H1 (cell line): ENCODE data around the gene COL20A1. TPM values are rescaled to one million over a fixed set of nuclear protein-coding genes. Genes with fewer than 3 reads are reported as not detected.

Experiments
- CTCF ChIA-PET: fragments of 300-600 bp; sonication (Branson Sonifier 250); formaldehyde crosslinking; loops from one replicate; lab custom pipeline; 2021; ENCODE audit not compliant: partially characterized antibody; lab: Charles Lee
- POLR2A ChIA-PET: fragments of 300-600 bp; sonication (Branson Sonifier 250); formaldehyde crosslinking; loops from one replicate; lab custom pipeline; 2021; ENCODE audit warnings: inconsistent platforms; ENCODE audit not compliant: partially characterized antibody; lab: Charles Lee
- DNase-seq, 2 experiments: peaks; one replicate each; pipeline versions ENCODE4 v3.0.0 to v3.0.0-alpha.2; 2010 to 2022; ENCODE audit warnings: low spot score in 2 of 2, low read depth in 1 of 2, mixed read lengths in 1 of 2
- FAIRE-seq: peaks from 2 replicates; lab custom pipeline; 2011; peaks lifted over from hg19 to GRCh38; lab: Jason Lieb, UNC
- H2AFZ ChIP-seq: 2 replicates; pipeline ENCODE4 v1.8.1; 2012; ENCODE audit warnings: low read length, inconsistent platforms
- H2AK5ac ChIP-seq: 2 replicates; pipeline ENCODE4 v1.6.1; 2013; ENCODE audit warnings: low read depth, low read length
- H2BK120ac ChIP-seq: replicated peaks from 2 replicates; pipeline ENCODE3; 2013; ENCODE audit warnings: low read depth, low read length, inconsistent platforms
- H2BK12ac ChIP-seq: 2 replicates; pipeline ENCODE4 v1.6.1; 2013; ENCODE audit warnings: low read depth, low read length
- H2BK15ac ChIP-seq: 2 replicates; pipeline ENCODE4 v1.6.1; 2013; ENCODE audit warnings: low read length
- H2BK20ac ChIP-seq: 2 replicates; pipeline ENCODE4 v1.6.1; 2013; ENCODE audit warnings: low read length
- H2BK5ac ChIP-seq: 2 replicates; pipeline ENCODE4 v1.6.1; 2013; ENCODE audit warnings: low read depth, low read length
- H3K14ac ChIP-seq: 2 replicates; pipeline ENCODE4 v1.6.1; 2013; ENCODE audit warnings: inconsistent platforms; ENCODE audit not compliant: insufficient read length
- H3K18ac ChIP-seq: 2 replicates; pipeline ENCODE4 v1.6.1; 2013; ENCODE audit warnings: low read length; ENCODE audit errors: extremely low read depth
- H3K23ac ChIP-seq: 2 replicates; pipeline ENCODE4 v1.6.1; 2013; ENCODE audit warnings: inconsistent platforms; ENCODE audit not compliant: insufficient read length
- H3K23me2 ChIP-seq: 2 replicates; pipeline ENCODE4 v1.6.1; 2013; ENCODE audit warnings: low read depth, low read length
- H3K27ac ChIP-seq: 2 replicates; pipeline ENCODE4 v1.6.1; 2011; ENCODE audit warnings: low read depth, low read length, inconsistent platforms
- H3K27me3 ChIP-seq, 4 experiments: replicated peaks in 1 of 4; 1 replicate in 1 of 4; 2 replicates in 3 of 4; pipeline versions ENCODE4 v1.6.1 to v1.8.1; 2011 to 2013; ENCODE audit warnings: low read length in 3 of 4, mild to moderate bottlenecking in 3 of 4, inconsistent platforms in 2 of 4, mixed read lengths in 2 of 4, moderate library complexity in 1 of 4; ENCODE audit not compliant: control insufficient read depth in 3 of 4, insufficient read depth in 3 of 4; ENCODE audit errors: extremely low read depth in 1 of 4
- H3K36me3 ChIP-seq, 4 experiments: 2 replicates each; pipeline versions ENCODE4 v1.6.1 to v1.8.1; 2011 to 2013; ENCODE audit warnings: mild to moderate bottlenecking in 4 of 4, low read length in 3 of 4, moderate library complexity in 2 of 4, control low read depth in 1 of 4, inconsistent platforms in 1 of 4; ENCODE audit not compliant: insufficient read depth in 4 of 4, control insufficient read depth in 2 of 4
- H3K4ac ChIP-seq: replicated peaks from 2 replicates; pipeline ENCODE3; 2013; ENCODE audit warnings: low read length, low read depth, mixed read lengths, inconsistent platforms; ENCODE audit not compliant: insufficient read length
- H3K4me1 ChIP-seq, 4 experiments: replicated peaks in 1 of 4; 1 replicate in 1 of 4; 2 replicates in 3 of 4; pipeline versions ENCODE4 v1.6.1 to v1.8.1; 2011 to 2013; ENCODE audit warnings: low read length in 3 of 4, inconsistent platforms in 2 of 4, mixed read lengths in 1 of 4; ENCODE audit not compliant: insufficient read depth in 4 of 4, control insufficient read depth in 3 of 4
- H3K4me2 ChIP-seq, 2 experiments: 2 replicates each; pipeline versions ENCODE4 v1.6.1 to v1.8.1; 2011 to 2013; ENCODE audit warnings: low read depth in 2 of 2, low read length in 2 of 2, control low read depth in 1 of 2, inconsistent platforms in 1 of 2, mild to moderate bottlenecking in 1 of 2; ENCODE audit not compliant: insufficient read depth in 1 of 2
- H3K4me3 ChIP-seq, 4 experiments: fragments of 200-600, 300-600 bp in 1 of 4; sonication (generic), shearing (Covaris generic), sonication (Bioruptor Twin) in 1 of 4; 2 replicates each; pipeline versions ENCODE4 v1.5.1 to v1.8.1; 2011 to 2016; ENCODE audit warnings: low read length in 4 of 4, low read depth in 3 of 4, control low read depth in 2 of 4, inconsistent platforms in 2 of 4, mild to moderate bottlenecking in 2 of 4, mixed read lengths in 1 of 4, moderate library complexity in 1 of 4; ENCODE audit not compliant: insufficient read depth in 2 of 4; ENCODE audit errors: extremely low read depth in 1 of 4
- H3K56ac ChIP-seq: replicated peaks from 2 replicates; pipeline ENCODE3; 2013; ENCODE audit warnings: low read depth, mild to moderate bottlenecking, mixed read lengths, low read length, inconsistent platforms; ENCODE audit not compliant: insufficient read length
- H3K79me1 ChIP-seq: 2 replicates; pipeline ENCODE4 v1.6.1; 2013; ENCODE audit warnings: low read depth, low read length, control low read depth
- H3K79me2 ChIP-seq, 2 experiments: 2 replicates each; pipeline versions ENCODE4 v1.6.1 to v1.8.1; 2012 to 2013; ENCODE audit warnings: low read length in 2 of 2, mild to moderate bottlenecking in 2 of 2, inconsistent platforms in 1 of 2; ENCODE audit not compliant: insufficient read depth in 2 of 2, control insufficient read depth in 1 of 2
- H3K9ac ChIP-seq, 4 experiments: replicated peaks in 1 of 4; 1 replicate in 1 of 4; 2 replicates in 3 of 4; pipeline versions ENCODE4 v1.6.1 to v1.8.1; 2011 to 2013; ENCODE audit warnings: low read depth in 3 of 4, low read length in 3 of 4, control low read depth in 2 of 4, mild to moderate bottlenecking in 2 of 4, moderate library complexity in 2 of 4, inconsistent platforms in 1 of 4; ENCODE audit errors: extremely low read depth in 1 of 4
- H3K9me3 ChIP-seq, 2 experiments: 2 replicates each; pipeline versions ENCODE4 v1.6.1 to v1.8.1; 2012 to 2013; ENCODE audit warnings: mild to moderate bottlenecking in 2 of 2, moderate library complexity in 2 of 2, control low read depth in 1 of 2, inconsistent platforms in 1 of 2, low read depth in 1 of 2, low read length in 1 of 2, mixed read lengths in 1 of 2; ENCODE audit not compliant: insufficient read depth in 2 of 2
- H4K20me1 ChIP-seq, 2 experiments: replicated peaks in 1 of 2; 2 replicates each; pipeline versions ENCODE3 to v1.8.1; 2011 to 2013; ENCODE audit warnings: inconsistent platforms in 2 of 2, low read length in 2 of 2, mild to moderate bottlenecking in 1 of 2; ENCODE audit not compliant: insufficient read depth in 2 of 2, control insufficient read depth in 1 of 2
- H4K5ac ChIP-seq: 2 replicates; pipeline ENCODE4 v1.6.1; 2013; ENCODE audit warnings: low read length, low read depth, mixed read lengths, inconsistent platforms; ENCODE audit not compliant: insufficient read length
- H4K8ac ChIP-seq: 2 replicates; pipeline ENCODE4 v1.8.0; 2013; ENCODE audit warnings: mild to moderate bottlenecking, moderate library complexity, low read length, inconsistent platforms; ENCODE audit not compliant: insufficient read depth; ENCODE audit errors: extremely low read depth
- H4K91ac ChIP-seq: replicated peaks from 2 replicates; pipeline ENCODE3; 2013; ENCODE audit warnings: low read length, mixed read lengths, inconsistent platforms; ENCODE audit not compliant: insufficient read length
- EZH2 ChIP-seq: fragments of 200-600 bp; sonication (generic); IDR thresholded peaks from 2 replicates; pipeline ENCODE4 v1.7.1; 2012; ENCODE audit warnings: low read depth, mild to moderate bottlenecking, moderate library complexity, low read length, inconsistent platforms; ENCODE audit not compliant: severe bottlenecking
- GTF2F1 ChIP-seq: IDR thresholded peaks from 2 replicates; pipeline ENCODE4 v1.6.1; 2012; ENCODE audit warnings: low read depth, low read length, improper control_type of control experiment, borderline replicate concordance
- HDAC2 ChIP-seq, 2 experiments: fragments of 300-600 bp in 1 of 2; sonication (generic) in 1 of 2; IDR thresholded peaks; 2 replicates each; pipeline ENCODE4 v1.6.1; 2011 to 2012; ENCODE audit warnings: low read depth in 2 of 2, low read length in 2 of 2, mild to moderate bottlenecking in 2 of 2, moderate library complexity in 2 of 2, borderline replicate concordance in 1 of 2, inconsistent platforms in 1 of 2
- JUN ChIP-seq: IDR thresholded peaks from 2 replicates; pipeline ENCODE4 v1.6.1; 2011; ENCODE audit warnings: low read depth, mild to moderate bottlenecking, improper control_type of control experiment, low read length
- KDM4A ChIP-seq: IDR thresholded peaks from one replicate; pipeline ENCODE4 v1.7.1; 2012; ENCODE audit warnings: low read depth, mild to moderate bottlenecking, moderate library complexity, low read length, inconsistent platforms; ENCODE audit not compliant: severe bottlenecking
- SIX5 ChIP-seq: IDR thresholded peaks from 2 replicates; pipeline ENCODE4 v1.6.1; 2011; ENCODE audit warnings: mild to moderate bottlenecking, low read depth, low read length
- YY1 ChIP-seq: IDR thresholded peaks from 2 replicates; pipeline ENCODE4 v1.6.1; 2011; ENCODE audit warnings: low read depth, mild to moderate bottlenecking, low read length
- WGBS, 2 experiments: shearing (Covaris generic) in 1 of 2; methylation state at CpG; one replicate each; pipeline versions ENCODE4 v1.1.6 to v1.1.7; 2013 to 2015; ENCODE audit warnings: low lambda C conversion rate in 2 of 2, mixed read lengths in 2 of 2, inconsistent platforms in 1 of 2, low coverage in 1 of 2, missing lambda C conversion rate in 1 of 2; ENCODE audit not compliant: insufficient replicate concordance in 2 of 2, insufficient coverage in 1 of 2, insufficient read length in 1 of 2; ENCODE audit errors: extremely low coverage in 1 of 2, missing lambda C conversion rate in 1 of 2; 5-methylcytosine and 5-hydroxymethylcytosine counted together
- polyA plus RNA-seq, 7 experiments: library from polyadenylated mRNA; depleted of rRNA in 3 of 7; stranded (reverse) in 5 of 7; unstranded in 2 of 7; fragments of >200 nt in 5 of 7; fragments of 200-250 nt in 2 of 7; gene quantifications; 1 replicate in 5 of 7; 2 replicates in 1 of 7; 4 replicates in 1 of 7; pipeline versions ENCODE4 v1.2.1 to v1.2.3, GENCODE V29; 2011 to 2013; ENCODE audit warnings: missing spikeins in 2 of 7, mixed read lengths in 2 of 7
- total RNA-seq: library from RNA; stranded (reverse); fragmentation: NEBNext Ultra II Directional; extraction: Animal tissue kit (Norgen Biotek cat#: 25700); gene quantifications from 2 replicates; pipeline ENCODE4 v1.2.1, GENCODE V29; 2021
- TF ChIP-seq, protein P1 (sequence below): IDR thresholded peaks from 2 replicates; pipeline ENCODE4 v1.6.1; 2012; ENCODE audit warnings: inconsistent platforms
- TF ChIP-seq, protein P2 (sequence below): IDR thresholded peaks from 2 replicates; pipeline ENCODE4 v1.6.1; 2012; ENCODE audit warnings: inconsistent platforms

COL20A1 gene
- total and polyA plus RNA-seq, 2 of the 8 experiments (the other 6 are each of a cell fraction or from before 2014, with no cell fraction given), result 0.19 to 0.21 TPM

DNA sequence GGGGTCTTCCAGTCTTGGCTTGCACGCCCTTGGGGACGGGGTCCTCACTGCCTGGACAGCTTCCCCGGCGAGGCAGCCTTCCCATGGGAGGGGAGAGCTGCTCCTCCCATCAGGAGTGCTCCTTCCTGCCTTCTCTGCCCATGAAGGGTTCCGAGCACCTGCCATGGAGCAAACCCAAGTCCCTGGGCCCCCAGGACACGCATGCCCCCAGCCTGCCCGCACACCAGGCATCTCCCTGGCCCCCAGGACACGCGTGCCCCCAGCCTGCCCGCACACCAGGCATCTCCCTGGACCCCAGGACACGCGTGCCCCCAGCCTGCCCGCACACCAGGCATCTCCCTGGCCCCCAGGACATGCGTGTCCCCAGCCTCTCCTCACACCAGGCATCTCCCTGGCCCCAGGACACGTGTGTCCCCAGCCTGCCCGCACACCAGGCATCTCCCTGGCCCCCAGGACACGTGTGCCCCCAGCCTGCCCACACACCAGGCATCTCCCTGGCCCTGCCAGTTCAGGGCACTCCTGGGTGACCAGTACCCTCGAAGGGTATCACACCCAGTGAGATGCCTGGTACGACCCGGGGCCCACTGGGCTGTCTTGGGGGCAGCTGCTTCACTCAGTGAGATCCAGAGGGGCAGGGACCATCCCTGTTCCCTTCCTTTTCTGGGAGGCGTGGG, 21.7 kb downstream of the COL20A1 start:
- Histone ChIP-seq H4K8ac (no peak overlapping the region), H3K18ac (no peak overlapping the region), H2AFZ (no peak overlapping the region), H2BK15ac (no peak overlapping the region), H3K79me2 (no peaks in the 10 kb centered on the region), H4K91ac (peak overlapping the region; percentile 65), H2BK120ac (no peak overlapping the region), H3K79me1 (no peaks in the 10 kb centered on the region), H3K9ac (no peak overlapping the region), H4K20me1 (no peaks in the 10 kb centered on the region), H3K4me2 (no peak overlapping the region), H3K9me3 (no peaks in the 10 kb centered on the region), H2AK5ac (no peak overlapping the region), H4K5ac (no peak overlapping the region), H3K36me3 (no peaks in the 10 kb centered on the region; a peak in 1 of 8 replicates), H3K23ac (no peak overlapping the region), H2BK20ac (no peak overlapping the region), H3K23me2 (no peaks in the 10 kb centered on the region), H3K4me3 (no peak overlapping the region), H2BK12ac (0 out of 2 replicates have a peak overlapping the region, but pooled peaks have one; percentile 39), H3K56ac (no peak overlapping the region), H2BK5ac (no peak overlapping the region), H3K27me3 (no peaks in the 10 kb centered on the region), H3K4ac (no peak overlapping the region), H3K14ac (no peak overlapping the region), H3K27ac (no peak overlapping the region), H3K4me1 (no peaks in the 10 kb centered on the region; a peak in 2 of 7 replicates)
- WGBS, 2 experiments, result 82% methylated on average over 13 of the region's 21 CpGs; no CpG with 5 or more reads in 1 of the 2 experiments
- ChIA-PET CTCF (interaction anchor here (0.8 to 3.5 kb wide), 6 partner anchors 20 to 85 kb away, joined by 3 to 30 read pairs (median 4); no protein-coding TSS in a partner anchor), POLR2A (interaction anchor here (0.7 to 1.1 kb wide), 2 partner anchors 64 to 152 kb away, joined by 3 to 4 read pairs; no protein-coding TSS in a partner anchor)
- FAIRE-seq, result no peak
- no peak for DNase-seq
- TF ChIP-seq, protein P1, sequence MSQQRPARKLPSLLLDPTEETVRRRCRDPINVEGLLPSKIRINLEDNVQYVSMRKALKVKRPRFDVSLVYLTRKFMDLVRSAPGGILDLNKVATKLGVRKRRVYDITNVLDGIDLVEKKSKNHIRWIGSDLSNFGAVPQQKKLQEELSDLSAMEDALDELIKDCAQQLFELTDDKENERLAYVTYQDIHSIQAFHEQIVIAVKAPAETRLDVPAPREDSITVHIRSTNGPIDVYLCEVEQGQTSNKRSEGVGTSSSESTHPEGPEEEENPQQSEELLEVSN, result no peak
- no peak for TF ChIP-seq EZH2
- no peak for TF ChIP-seq HDAC2 (IDR thresholded peaks at IDR 0.05; ENCODE audit: borderline replicate concordance in 1 of 2, low read depth in 2 of 2, low read length in 2 of 2)
- no peak for TF ChIP-seq SIX5
- TF ChIP-seq, protein P2, sequence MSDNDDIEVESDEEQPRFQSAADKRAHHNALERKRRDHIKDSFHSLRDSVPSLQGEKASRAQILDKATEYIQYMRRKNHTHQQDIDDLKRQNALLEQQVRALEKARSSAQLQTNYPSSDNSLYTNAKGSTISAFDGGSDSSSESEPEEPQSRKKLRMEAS, result no peak
- TF ChIP-seq JUN, result no peak
- TF ChIP-seq KDM4A, result no peak
- no peak for TF ChIP-seq GTF2F1
- TF ChIP-seq YY1, result no peak
